NCI-H2196 treated with DMSO at 0.1 percent for 48 hours (cell line): ENCODE measurements around the gene ZDHHC24.

Experiments used
- DNase-seq: peaks from one replicate; lab custom pipeline; 2025; ENCODE audit not compliant: unreplicated experiment; lab: John Stamatoyannopoulos, UW

The ZDHHC24 gene

DNA sequence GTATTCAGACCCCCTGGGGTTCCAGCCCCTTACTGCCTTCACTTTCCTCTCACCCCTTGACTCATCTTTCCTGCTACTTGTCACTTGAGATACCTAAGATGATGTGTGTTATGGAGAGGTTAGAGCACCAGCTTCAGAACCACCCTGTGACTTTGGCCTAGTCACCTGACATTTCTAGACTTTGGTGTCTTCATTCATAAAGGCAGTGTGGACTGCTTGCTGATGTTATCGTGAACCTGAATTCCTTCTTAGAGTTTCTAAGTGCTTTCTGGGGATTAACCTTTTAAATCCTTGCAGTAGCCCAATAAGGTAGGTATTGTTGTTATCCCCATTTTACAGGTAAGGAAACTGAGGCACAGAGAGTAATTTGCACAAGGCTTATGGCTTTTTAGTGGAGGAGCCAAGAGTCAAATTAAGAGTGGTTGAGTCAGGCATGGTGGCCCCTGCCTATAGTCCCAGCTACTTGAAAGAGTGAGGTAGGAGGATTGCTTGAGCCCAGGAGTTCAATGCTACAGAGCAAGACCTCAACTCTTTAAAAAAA lies 40.5 kb downstream of the ZDHHC24 start:
- no peak for DNase-seq

DNA sequence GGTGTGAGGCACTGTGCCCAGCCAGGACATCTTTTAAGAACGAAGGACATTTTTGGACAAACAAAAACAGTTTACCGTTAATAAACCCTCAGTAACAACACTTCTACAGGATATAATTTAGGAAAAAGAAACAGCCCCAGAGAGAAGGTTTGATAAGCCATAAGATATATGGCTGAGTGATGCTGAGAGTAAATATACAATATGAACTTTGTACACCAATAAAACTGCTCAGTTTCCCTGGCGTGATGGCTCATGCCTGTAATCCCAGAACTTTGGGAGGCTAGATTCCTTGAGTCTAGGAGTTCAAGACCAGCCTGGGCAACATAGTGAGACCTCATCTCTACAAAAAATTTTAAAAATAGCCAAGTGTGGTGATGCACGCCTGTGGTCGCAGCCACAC lies 47.3 kb downstream of the ZDHHC24 start:
- no peak for DNase-seq

DNA sequence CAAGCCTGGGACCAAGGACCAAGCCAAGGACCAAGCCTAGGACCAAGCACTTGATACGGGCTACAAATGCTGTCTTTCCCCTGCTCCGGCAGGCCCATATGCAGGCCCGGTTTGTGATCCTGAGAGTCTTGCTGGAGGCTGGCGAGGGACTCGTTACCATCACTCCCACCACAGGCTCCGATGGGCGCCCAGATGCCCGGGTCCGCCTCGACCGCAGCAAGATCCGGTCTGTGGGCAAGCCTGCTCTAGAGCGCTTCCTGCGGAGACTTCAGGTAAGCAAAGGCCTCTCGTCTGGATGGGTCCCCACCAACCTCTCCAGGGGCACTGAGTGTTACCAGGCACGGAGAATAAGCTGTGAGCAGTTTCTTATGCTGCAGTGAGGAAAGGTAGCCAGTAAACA lies 48.6 kb downstream of the ZDHHC24 start:
- DNase-seq: no peak

DNA sequence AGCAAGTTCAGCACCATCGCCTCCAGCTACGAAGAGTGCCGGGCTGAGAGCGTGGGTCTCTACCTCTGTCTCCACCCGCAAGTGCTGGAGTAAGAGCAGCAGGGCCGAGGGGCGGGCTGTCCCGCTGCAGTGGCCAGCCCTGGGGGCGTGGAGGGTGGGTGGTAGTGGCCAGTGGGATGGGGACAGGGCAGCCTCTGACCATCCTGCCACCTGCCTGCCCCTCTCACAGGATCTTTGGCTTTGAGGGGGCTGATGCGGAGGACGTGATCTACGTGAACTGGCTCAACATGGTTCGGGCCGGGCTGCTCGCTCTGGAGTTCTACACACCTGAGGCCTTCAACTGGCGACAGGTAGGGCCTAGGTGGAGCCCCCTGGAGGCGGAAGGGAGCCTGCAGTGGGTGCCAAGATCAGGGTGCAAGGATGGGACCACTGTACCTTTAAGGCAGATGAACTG lies 50.4 kb downstream of the ZDHHC24 start:
- DNase-seq: no peak

DNA sequence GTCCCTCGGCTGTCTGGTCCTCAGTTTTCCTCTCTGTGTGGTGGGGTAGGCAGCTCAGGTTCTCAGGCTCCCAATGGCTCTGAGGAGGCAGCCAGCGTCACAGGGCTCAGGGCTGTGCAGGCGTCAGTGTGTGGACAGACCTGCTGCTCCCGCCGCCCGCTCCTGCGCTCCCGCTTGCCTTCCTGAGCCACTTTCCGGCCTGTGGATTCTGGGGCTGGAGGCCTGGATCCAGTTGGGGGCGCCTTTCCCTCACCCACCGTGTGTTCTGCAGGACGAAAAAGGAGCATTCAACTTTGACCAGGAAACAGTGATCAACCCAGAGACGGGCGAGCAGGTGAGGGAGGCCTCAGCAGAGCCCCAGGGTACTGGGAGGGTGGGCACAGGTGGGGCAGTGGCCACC lies 50.9 kb downstream of the ZDHHC24 start:
- no peak for DNase-seq

DNA sequence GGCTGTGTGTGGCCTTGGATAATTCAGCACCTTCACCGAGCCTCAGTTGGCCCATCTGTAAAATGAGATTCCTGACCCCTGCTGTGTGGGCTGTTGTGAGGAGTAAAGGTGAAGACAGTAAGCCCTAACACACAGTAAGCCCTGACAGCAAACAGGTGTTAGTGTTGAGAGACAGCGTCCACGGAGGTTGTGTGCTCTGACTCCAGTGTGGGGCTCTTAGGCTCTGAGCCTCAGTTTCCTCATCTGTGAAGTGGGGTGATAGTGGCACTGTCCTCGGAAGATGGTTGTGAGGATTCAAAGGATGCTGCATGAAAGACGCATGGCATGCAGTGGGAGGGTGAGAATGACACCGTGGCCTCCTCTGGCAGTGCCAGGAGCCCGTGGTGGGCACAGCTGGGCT lies 51.4 kb downstream of the ZDHHC24 start:
- DNase-seq: no peak

DNA sequence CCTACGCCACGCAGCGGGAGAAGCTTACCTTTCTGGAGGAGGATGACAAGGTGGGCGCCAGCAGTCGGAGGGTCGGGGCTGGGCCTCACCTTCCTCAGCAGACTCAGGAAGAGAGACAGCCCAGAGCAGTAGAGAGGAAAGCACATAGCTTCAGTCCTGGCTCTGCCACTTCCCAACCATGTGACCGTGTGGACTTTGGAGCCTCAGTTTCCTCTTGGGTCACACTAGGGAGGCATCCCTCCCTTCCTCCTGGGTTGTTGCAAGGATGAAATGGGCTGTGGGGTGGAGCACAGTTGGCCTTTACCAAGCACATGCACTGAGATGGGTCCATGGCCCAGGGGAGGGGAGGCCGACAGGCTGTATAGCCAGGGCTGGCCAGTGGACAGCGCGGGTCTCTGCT lies 52.7 kb downstream of the ZDHHC24 start:
- DNase-seq: no peak

DNA sequence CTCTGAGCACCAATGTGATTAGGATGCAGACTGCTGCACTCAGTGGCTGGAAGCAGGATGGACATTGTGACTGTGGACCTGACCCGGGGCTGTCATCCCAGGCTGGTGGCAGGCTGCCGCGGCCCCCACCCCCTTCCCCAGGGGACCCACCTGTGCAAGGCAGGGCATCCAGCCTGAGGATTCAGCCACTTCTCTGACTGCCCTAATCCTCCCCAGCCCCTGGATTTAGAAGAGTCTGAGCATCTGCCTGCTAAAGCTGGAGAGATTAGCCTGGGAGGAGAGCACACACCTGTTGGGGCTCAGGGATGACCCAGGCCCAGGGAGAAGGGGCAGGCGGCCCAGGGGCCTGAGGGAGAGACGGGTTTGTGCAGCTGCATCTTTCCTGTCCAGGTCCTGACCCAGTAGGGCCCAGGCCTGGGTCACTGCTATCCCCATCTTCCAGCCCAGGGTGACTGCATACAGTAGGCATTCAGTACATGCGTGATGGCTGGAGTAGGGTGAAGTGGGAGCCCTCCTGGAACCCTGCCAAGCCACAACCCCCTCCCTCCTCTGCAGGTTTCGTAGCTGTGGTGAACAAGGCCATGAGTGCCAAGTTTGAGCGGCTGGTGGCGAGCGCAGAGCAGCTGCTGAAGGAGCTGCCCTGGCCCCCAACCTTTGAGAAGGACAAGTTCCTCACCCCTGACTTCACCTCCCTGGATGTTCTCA lies 53.5 kb downstream of the ZDHHC24 start:
- no peak for DNase-seq

DNA sequence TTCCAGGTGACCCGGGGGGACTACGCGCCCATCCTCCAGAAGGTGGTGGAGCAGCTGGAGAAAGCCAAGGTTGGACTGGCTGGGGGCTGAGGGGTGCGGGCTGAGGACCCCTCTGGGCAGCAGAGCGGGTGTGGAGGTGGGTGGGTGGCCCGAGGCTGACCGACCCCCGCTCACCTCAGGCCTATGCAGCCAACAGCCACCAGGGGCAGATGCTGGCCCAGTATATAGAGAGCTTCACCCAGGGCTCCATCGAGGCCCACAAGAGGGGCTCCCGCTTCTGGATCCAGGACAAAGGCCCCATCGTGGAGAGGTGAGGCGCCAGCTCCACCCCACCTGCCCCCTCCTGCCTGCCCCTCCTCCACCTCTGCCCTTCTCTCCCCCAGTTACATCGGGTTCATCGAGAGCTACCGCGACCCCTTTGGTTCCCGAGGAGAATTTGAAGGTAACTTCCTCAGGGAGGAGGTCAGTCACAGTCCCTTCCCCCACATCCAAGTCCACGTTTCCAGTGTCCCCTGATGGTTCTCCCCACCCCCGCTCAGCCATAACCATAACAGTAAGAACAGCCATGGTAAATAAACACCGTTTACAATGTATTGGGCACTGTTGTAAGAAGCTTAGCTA lies 54.4 kb downstream of the ZDHHC24 start:
- DNase-seq: no peak

DNA sequence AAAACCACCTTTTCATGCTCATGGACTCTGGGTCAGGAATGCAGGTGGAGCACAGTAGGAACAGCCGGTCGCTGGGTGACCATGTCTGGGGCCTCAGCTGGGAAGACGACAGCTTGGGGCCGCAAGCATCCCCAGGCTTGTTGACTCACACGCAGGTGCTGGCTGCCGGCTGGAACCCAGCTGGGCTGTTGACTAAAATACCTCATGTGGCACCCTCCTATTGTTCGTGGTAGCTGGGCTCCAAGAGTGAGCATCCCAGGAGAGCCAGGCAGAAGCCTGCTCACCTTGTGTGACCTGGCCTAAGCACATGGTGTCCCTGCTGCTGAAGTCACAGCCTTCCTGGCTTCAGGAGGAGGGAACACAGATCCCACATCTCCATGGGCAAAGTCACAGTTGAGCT lies 56.2 kb downstream of the ZDHHC24 start:
- DNase-seq: peak; percentile 48

DNA sequence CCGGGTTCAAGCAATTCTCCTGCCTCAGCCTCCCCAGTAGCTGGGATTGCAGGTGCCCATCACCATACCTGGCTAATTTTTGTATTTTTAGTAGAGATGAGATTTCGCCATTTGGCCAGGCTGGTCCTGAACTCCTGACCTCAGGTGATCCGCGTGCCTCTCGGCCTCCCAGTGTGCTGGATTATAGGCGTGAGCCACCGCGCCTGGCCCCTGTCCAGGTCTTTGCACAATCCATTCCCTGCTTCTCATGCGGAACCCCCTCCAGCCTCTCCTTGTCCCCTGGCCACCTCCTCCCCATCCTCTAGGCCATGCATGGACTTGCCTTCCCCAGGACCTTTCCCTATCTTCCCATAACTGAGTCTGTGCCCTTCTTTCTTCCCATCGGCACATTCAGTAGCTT lies 56.9 kb downstream of the ZDHHC24 start:
- DNase-seq: no peak

DNA sequence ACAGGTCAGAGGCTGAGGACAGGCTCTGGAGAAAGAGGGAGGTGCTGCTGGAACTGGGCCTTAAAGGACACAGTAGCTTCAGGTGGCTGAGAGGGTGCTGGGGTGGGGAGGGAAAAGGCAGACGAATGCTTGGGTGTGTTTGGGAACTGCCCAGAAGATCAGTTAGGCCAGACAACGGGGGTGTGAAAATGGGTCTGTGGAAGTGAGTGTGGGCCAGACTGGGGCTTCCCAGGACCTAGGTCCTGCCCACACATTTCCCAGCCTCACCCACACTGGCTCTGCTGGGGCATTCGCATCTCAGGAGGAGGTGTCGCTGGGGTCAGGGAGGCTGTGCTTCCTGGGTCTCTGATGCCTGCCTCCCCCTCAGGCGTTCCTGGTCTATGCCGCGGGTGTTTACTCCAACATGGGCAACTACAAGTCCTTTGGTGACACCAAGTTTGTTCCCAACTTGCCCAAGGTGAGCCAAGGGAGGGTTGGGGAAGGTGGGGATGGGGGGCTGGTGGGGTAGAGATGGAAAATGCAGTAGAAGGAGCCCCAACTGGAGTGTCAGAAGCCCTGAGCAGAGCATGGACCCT lies 61.0 kb downstream of the ZDHHC24 start:
- no peak for DNase-seq

DNA sequence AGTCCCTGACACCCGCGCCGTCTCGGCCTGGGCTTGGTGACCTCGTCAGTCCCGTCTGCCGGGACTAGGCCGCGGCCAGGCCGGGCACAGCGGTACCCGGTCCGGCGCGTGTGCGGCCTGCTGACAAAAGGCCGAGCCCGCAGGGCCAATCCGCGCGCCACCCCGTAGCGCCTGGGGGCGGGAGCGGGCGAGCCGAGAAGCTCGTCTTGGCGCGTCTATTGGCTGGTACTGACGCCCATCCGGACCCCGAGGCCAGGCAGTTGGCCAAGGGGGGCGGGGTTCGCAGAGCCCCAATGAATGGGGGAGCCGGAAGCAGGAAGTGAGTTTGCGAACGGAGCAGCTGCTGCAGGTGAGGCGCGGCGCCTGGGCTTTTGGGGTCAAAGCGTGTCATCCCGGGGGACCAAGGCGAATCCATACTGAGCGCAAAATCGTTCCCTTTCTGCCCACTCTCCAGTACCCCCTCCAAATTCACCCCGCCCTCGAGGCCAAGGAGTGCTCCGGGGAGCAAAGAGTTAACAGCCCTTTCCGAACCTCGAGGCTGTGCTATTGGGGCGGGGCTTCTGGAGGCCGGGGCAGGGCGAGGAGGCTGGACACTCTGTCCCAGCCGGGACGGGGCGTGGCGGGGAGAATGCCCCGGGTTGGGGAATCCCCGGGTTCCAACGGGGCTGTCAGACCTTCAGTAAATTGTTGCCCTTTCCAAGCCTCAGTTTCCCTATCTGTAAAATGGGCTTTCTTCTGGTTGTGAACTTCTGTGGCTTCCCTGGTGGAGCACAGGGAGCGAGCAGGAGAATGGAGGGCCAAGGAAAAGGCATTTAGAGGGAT lies 65.5 kb downstream of the ZDHHC24 start, which contains the start of gene DPP3:
DPP3 (plus strand) TSS at position 318 of the 822 bp plus-strand sequence. CDS start 1,767 bp downstream, outside the sequence.
- DNase-seq: peak; percentile 95

DNA sequence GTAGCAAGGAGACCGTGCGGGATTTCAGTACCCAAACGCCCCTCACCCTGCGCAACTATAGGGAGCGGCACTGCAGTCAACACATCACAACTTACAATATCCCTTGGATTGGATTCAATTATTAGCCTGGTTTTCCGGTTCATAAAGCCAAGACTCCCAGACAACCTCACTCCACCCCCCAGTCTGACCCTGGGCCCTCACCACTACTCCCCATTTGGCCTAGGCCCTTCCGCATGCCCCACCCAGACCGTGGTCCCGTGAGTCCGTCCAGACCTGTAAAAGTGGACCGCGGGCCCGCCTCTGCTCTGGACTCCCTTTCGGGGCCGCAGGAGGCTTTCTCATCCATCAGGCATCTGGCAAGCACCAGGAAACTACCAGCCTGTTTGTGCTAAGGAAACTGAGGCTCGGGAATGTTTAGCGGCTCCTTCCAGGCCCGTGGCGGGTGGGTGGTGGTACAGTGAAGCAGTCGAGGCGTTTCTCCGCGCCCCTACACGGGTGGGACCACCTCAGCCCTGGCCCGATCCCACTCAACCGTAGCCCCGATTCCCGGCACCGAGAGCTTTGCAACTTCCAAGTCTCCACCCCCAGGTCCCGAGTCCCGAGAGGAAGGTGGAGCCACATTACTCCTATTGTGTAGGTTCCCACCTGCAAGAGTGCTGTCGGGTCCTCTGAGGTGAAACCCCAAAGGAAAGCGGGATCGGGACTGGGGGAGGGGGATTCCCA lies 66.3 kb downstream of the ZDHHC24 start:
- peak; percentile 73 for DNase-seq

DNA sequence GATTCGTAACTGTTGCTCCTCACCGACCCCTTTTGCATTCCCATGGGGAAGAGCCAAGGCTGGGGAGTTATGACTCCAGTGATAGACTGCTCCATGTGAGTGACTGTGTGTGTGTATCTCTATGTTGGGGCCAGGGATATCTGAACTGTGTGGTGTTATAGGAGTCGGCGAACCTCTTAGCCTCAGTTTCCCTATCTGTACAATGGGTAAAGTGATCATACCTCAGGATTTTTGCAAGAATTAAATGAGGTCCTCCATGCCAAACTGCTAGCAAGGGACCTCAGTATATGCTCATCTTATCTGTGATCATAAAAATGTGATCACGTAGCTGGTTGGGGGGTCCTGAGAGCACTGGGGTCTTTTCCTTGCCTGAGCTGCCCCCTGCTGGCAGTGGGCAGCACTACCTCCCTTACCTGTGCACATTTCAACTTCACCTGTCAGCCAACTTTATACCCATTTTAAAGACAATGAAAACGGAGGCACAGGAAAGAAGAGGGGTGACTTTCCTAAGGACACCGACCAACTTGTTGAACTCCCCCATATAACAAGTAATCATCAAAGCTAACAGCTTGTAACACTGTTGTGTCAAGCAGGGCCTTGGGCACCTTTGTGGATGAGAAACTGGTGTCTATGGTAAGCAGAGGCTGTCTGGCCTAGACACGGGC lies 67.0 kb downstream of the ZDHHC24 start:
- no peak for DNase-seq

DNA sequence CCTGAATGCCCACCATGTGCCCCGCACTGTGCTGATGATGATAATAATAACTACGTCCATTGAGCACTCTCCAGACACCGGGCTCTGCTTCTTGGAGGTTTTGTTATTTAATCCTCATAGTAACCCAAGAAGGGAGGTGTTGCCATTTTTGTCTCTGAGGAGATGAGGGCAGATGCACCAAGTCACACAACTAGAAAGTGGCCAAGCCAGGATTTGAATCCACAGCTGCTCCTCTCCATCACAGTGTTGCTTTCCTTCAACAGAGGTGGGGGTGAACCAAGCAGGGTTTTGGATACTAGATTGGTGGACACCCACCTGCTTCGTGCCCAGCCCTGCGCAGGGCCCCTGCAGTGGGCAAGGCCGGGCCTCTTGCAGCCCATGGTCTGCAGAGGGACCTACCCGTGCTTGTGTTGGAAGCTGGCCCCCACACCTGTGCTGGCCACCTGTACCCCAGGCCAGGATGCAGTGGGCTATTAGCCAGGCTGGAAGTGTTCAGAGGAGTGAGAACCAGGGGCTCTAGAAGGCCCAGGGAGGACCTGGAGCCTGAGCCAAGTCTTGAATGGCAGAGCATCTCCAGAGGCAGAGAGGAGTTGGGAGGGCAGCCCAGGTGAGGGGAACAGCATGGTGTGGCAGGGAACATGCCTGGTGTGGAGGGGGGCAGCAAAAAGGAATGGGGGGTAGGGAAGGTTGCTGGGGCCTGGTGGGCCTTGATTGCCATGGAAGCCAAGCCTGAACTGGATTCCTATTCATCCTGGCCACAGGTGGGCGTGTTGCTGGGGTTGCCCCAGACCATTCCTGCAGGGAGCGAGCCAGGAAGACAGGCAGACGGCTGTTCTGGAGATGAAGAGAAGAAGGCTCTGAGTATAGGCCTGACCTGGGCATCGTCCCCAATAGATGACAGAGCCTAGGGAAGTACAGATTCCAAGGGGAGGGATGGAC lies 68.3 kb downstream of the ZDHHC24 start:
- DNase-seq: no peak

DNA sequence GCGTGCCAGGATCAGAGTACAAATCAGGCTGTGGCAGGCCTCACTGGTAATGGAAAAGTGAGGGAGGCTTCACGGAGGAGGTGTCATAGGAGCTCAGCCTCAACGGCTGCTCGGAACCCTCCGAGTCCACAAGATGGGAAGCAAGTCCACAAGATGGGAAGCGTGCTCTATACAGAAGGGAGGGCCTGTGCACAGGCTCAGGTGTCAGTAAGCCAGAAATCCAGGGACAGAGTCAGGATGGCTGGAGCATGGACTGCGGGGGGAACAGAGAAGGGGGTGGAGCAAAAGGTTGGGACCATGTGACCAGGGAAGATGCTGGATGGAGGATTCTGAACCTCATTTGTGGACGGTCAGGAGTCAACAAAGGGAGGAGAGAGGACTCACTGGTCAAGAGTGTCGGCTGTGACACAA lies 69.0 kb downstream of the ZDHHC24 start:
- DNase-seq: no peak

DNA sequence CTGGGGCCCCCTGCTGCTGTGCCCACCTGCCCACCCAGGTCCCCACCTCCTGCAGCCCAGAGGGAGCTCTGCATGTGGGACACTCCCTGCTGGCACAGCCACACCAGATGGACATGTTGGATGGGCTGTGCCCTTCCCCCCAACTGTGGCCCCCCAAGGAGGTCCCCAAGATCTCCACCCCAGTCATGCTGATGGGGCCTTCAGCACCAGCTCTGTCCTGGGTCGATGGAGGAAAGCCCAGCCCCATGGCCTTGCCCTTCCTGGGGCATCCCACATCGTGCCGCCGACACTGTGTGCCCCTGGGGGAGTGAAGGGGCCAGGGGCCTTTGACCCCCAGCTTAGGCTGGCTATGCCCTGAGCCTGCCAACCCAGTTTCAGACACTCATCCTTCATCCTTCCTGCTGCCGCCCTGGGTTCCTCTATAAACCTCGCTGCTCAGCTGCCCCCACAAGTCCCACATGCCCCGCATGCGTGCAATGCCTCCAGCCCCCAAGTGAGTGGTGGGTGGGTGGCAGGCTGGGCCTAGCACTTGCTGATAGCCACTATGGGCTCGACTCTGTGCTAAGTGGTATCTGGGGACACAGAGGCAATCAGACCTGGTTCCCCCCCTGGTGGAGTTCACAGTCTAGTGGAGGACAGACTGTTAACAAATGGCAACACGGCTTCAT lies 69.5 kb downstream of the ZDHHC24 start:
- DNase-seq: no peak
